GM12878 (cell line): ENCODE results near the gene CEACAM4. TPM values are rescaled to one million over a fixed set of nuclear protein-coding genes. Genes with fewer than 3 reads are reported as not detected.

Experiments used
- ATAC-seq: fragments of 200-7000 bp; cut with Tn5 transposase; 3 replicates; pipeline ENCODE4 v1.9.1; 2020; ENCODE audit warnings: mild to moderate bottlenecking, moderate library complexity
- BruUV-seq: library from RNA; stranded (reverse); fragments of 400-500 nt; replicated peaks from 2 replicates; lab custom pipeline; 2021; lab: Mats Ljungman, UMichigan
- CTCF ChIA-PET: fragments of 300-600 bp; sonication (Branson Sonifier 250); formaldehyde crosslinking; extraction: SDS; loops from one replicate; lab custom pipeline; 2021; ENCODE audit warnings: inconsistent platforms; lab: Yijun Ruan, JAX
- POLR2A ChIA-PET: fragments of 350-600 bp; formaldehyde crosslinking; extraction: SDS; loops from one replicate; lab custom pipeline; 2021; ENCODE audit warnings: inconsistent platforms; lab: Charles Lee
- RAD21 ChIA-PET: fragments of 300-600 bp; sonication (Branson Sonifier 250); formaldehyde crosslinking; loops from one replicate; lab custom pipeline; 2023; ENCODE audit warnings: antibody characterized with exemption; ENCODE audit not compliant: unreplicated experiment; lab: Charles Lee
- SMC1A ChIA-PET: fragments of 300-600 bp; sonication (Branson Sonifier 250); formaldehyde crosslinking; loops from one replicate; lab custom pipeline; 2023; ENCODE audit not compliant: unreplicated experiment, uncharacterized antibody; lab: Charles Lee
- DNase-seq: peaks from one replicate; pipeline ENCODE4 v3.0.0-alpha.2; 2011; ENCODE audit warnings: low read depth, low spot score
- FAIRE-seq: peaks from 3 replicates; lab custom pipeline; 2011; peaks lifted over from hg19 to GRCh38; lab: Jason Lieb, UNC
- H2AFZ ChIP-seq: 2 replicates; pipeline ENCODE4 v1.6.0; 2011; ENCODE audit warnings: low read depth, low read length, control low read depth; ENCODE audit not compliant: control insufficient read depth
- H3K27ac ChIP-seq: 2 replicates; pipeline ENCODE4 v1.5.1; 2011; ENCODE audit warnings: control low read depth; ENCODE audit not compliant: control insufficient read depth, insufficient read depth
- H3K27me3 ChIP-seq, 2 experiments: replicated peaks in 1 of 2; 2 replicates each; pipeline versions ENCODE4 v1.6.0 to v1.6.1; 2011; ENCODE audit warnings: low read length in 1 of 2; ENCODE audit not compliant: control insufficient read depth in 2 of 2, insufficient read depth in 2 of 2
- H3K36me3 ChIP-seq, 2 experiments: 2 replicates each; pipeline ENCODE4 v1.5.1; 2011; ENCODE audit warnings: low read length in 1 of 2; ENCODE audit not compliant: control insufficient read depth in 2 of 2, insufficient read depth in 2 of 2
- H3K4me1 ChIP-seq: 2 replicates; pipeline ENCODE4 v1.6.1; 2011; ENCODE audit warnings: mild to moderate bottlenecking, low read length, moderate library complexity, mixed read lengths; ENCODE audit not compliant: control insufficient read depth, insufficient read depth
- H3K4me2 ChIP-seq: 2 replicates; pipeline ENCODE4 v1.6.0; 2011; ENCODE audit warnings: control low read depth; ENCODE audit not compliant: control insufficient read depth, insufficient read depth
- H3K4me3 ChIP-seq: fragments of 200-600 bp; sonication (generic); 2 replicates; pipeline ENCODE4 v1.5.1; 2016
- H3K79me2 ChIP-seq: 2 replicates; pipeline ENCODE4 v1.6.0; 2011; ENCODE audit warnings: low read length; ENCODE audit not compliant: control insufficient read depth, insufficient read depth
- H3K9ac ChIP-seq: 2 replicates; pipeline ENCODE4 v1.8.0; 2011; ENCODE audit warnings: low read length, control low read depth, mixed read lengths; ENCODE audit not compliant: control insufficient read depth, insufficient read depth
- H3K9me3 ChIP-seq: replicated peaks from 3 replicates; pipeline ENCODE4 v1.5.1; 2011; ENCODE audit warnings: mild to moderate bottlenecking, low read length; ENCODE audit not compliant: control insufficient read depth, insufficient read depth
- H4K20me1 ChIP-seq: 2 replicates; pipeline ENCODE4 v1.6.0; 2011; ENCODE audit not compliant: control insufficient read depth, insufficient read depth
- CREM ChIP-seq: IDR thresholded peaks from 2 replicates; pipeline ENCODE4 v1.6.1; 2014; ENCODE audit warnings: antibody characterized with exemption, low read depth
- DPF2 ChIP-seq: fragments of 450-650 bp; IDR thresholded peaks from 2 replicates; pipeline ENCODE4 v1.6.1; 2017; ENCODE audit warnings: mild to moderate bottlenecking
- ETV6 ChIP-seq, 2 experiments: fragments of 450-650 bp in 1 of 2; IDR thresholded peaks in 1 of 2; conservative IDR thresholded peaks in 1 of 2; 2 replicates each; pipeline ENCODE4 v1.6.1; 2014; ENCODE audit warnings: antibody characterized with exemption in 1 of 2, borderline replicate concordance in 1 of 2, low read depth in 1 of 2, mild to moderate bottlenecking in 1 of 2, moderate library complexity in 1 of 2
- FOXM1 ChIP-seq: IDR thresholded peaks from 2 replicates; pipeline ENCODE4 v1.6.1; 2012; ENCODE audit warnings: low read depth, mild to moderate bottlenecking, inconsistent platforms, low read length, moderate library complexity
- POLR2AphosphoS2 ChIP-seq: IDR thresholded peaks from 2 replicates; pipeline ENCODE4 v1.6.1; 2011; ENCODE audit warnings: low read depth, mild to moderate bottlenecking, low read length, improper control_type of control experiment, moderate library complexity
- POU2F2 ChIP-seq: IDR thresholded peaks from 3 replicates; pipeline ENCODE4 v1.6.1; 2011; ENCODE audit warnings: low read depth, mild to moderate bottlenecking, low read length, borderline replicate concordance
- REST ChIP-seq: IDR thresholded peaks from 2 replicates; pipeline ENCODE4 v1.6.1; 2012; ENCODE audit warnings: mild to moderate bottlenecking, low read depth, low read length
- SMARCA5 ChIP-seq: fragments of 450-650 bp; IDR thresholded peaks from 2 replicates; pipeline ENCODE4 v1.6.1; 2017; ENCODE audit warnings: mild to moderate bottlenecking
- SREBF1 ChIP-seq: IDR thresholded peaks from 2 replicates; pipeline ENCODE4 v1.6.1; 2012; ENCODE audit warnings: mild to moderate bottlenecking, low read length
- TCF12 ChIP-seq: IDR thresholded peaks from 2 replicates; pipeline ENCODE4 v1.6.1; 2011; ENCODE audit warnings: low read depth, mild to moderate bottlenecking, low read length
- in situ Hi-C: fragments of 300-500 bp; cut with MboI; formaldehyde crosslinking; loops from 9 replicates; pipeline ENCODE4 v1.14.3; 2018; ENCODE audit warnings: mixed read lengths
- intact Hi-C: fragments of 100-400 bp; cut with micrococcal nuclease; formaldehyde crosslinking; loops from one replicate; pipeline ENCODE4 v1.14.2; 2022; ENCODE audit not compliant: unreplicated experiment
- polyA plus RNA-seq, 11 experiments: library from polyadenylated mRNA; depleted of rRNA in 4 of 11; unstranded in 6 of 11; stranded (reverse) in 5 of 11; fragments of >200 nt; fragmentation: Nextera tagmentation in 4 of 11; fragmentation: Illumina TruSeq in 1 of 11; extraction: Ambion mirVana in 4 of 11; extraction: Trizol in 1 of 11; gene quantifications; 1 replicate in 1 of 11; 2 replicates in 10 of 11; pipeline versions ENCODE4 v1.2.1 to v1.2.3, GENCODE V29; 2011 to 2016; ENCODE audit warnings: inconsistent platforms in 2 of 11, missing spikeins in 2 of 11, low read depth in 1 of 11
- total RNA-seq, 4 experiments: library from RNA; depleted of rRNA in 3 of 4; stranded (reverse); fragments of >200 nt in 3 of 4; fragmentation: Illumina TruSeq in 1 of 4; extraction: Trizol in 1 of 4; gene quantifications; 2 replicates each; pipeline versions ENCODE4 v1.2.1 to v1.2.3, GENCODE V29; 2013 to 2021
- TF ChIP-seq, protein P1 (sequence below): fragments of 450-650 bp; IDR thresholded peaks from 2 replicates; pipeline ENCODE4 v1.6.1; 2017; ENCODE audit warnings: mild to moderate bottlenecking, low read depth, inconsistent platforms; ENCODE audit not compliant: poor library complexity, severe bottlenecking

The CEACAM4 gene
- total and polyA plus RNA-seq, 10 of the 15 experiments (the other 5 are each of a cell fraction or from before 2014, with no cell fraction given) = not detected

GRCh38 chr19:41590936-41591335 is 35.9 kb downstream of the CEACAM4 start:
- H4K20me1 ChIP-seq = no peaks in the 10 kb centered on the region; the same call in 1 of the 2 replicates
- in situ Hi-C loops = no loop called here
- H3K4me3 ChIP-seq = no peak overlapping the region
- DNase-seq (no peak), FAIRE-seq (no peak)
- no peaks in the 10 kb centered on the region for H3K27me3 ChIP-seq
- H3K9ac ChIP-seq = no peak overlapping the region
- ChIA-PET SMC1A (no interaction called here), POLR2A (no interaction called here)
- BruUV-seq = no TSS peak
- no peak overlapping the region for H3K27ac ChIP-seq
- no peaks in the 10 kb centered on the region for H3K9me3 ChIP-seq
- no peaks in the 10 kb centered on the region for H3K4me1 ChIP-seq
- H3K4me2 ChIP-seq = no peak overlapping the region
- H3K79me2 ChIP-seq = no peaks in the 10 kb centered on the region
- no peak for TF ChIP-seq ETV6 (conservative IDR thresholded peaks at IDR 0.05 in 1 of 2, IDR thresholded peaks at IDR 0.05 in 1 of 2; ENCODE audit: borderline replicate concordance in 1 of 2, low read depth in 1 of 2)
- no peak for TF ChIP-seq REST
- TF ChIP-seq DPF2 = no peak
- TF ChIP-seq POLR2AphosphoS2 = no peak
- TF ChIP-seq SMARCA5 = no peak
- no peak for TF ChIP-seq TCF12
- TF ChIP-seq CREM = no peak
- TF ChIP-seq POU2F2 = no peak
- no peak for TF ChIP-seq SREBF1
- no peak for TF ChIP-seq FOXM1
- TF ChIP-seq, protein P1, sequence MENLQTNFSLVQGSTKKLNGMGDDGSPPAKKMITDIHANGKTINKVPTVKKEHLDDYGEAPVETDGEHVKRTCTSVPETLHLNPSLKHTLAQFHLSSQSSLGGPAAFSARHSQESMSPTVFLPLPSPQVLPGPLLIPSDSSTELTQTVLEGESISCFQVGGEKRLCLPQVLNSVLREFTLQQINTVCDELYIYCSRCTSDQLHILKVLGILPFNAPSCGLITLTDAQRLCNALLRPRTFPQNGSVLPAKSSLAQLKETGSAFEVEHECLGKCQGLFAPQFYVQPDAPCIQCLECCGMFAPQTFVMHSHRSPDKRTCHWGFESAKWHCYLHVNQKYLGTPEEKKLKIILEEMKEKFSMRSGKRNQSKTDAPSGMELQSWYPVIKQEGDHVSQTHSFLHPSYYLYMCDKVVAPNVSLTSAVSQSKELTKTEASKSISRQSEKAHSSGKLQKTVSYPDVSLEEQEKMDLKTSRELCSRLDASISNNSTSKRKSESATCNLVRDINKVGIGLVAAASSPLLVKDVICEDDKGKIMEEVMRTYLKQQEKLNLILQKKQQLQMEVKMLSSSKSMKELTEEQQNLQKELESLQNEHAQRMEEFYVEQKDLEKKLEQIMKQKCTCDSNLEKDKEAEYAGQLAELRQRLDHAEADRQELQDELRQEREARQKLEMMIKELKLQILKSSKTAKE = no peak
- TF ChIP-seq, all 136 proteins: peak for 0
- intact Hi-C loops = no loop called here
- H3K36me3 ChIP-seq = no peaks in the 10 kb centered on the region
- ChIA-PET RAD21 (no interaction called here), CTCF (no interaction called here)
- no peak for ATAC-seq
- no peak overlapping the region for H2AFZ ChIP-seq
